ENCODE measurements around the gene SLC6A15.

Gene SLC6A15

DNA sequence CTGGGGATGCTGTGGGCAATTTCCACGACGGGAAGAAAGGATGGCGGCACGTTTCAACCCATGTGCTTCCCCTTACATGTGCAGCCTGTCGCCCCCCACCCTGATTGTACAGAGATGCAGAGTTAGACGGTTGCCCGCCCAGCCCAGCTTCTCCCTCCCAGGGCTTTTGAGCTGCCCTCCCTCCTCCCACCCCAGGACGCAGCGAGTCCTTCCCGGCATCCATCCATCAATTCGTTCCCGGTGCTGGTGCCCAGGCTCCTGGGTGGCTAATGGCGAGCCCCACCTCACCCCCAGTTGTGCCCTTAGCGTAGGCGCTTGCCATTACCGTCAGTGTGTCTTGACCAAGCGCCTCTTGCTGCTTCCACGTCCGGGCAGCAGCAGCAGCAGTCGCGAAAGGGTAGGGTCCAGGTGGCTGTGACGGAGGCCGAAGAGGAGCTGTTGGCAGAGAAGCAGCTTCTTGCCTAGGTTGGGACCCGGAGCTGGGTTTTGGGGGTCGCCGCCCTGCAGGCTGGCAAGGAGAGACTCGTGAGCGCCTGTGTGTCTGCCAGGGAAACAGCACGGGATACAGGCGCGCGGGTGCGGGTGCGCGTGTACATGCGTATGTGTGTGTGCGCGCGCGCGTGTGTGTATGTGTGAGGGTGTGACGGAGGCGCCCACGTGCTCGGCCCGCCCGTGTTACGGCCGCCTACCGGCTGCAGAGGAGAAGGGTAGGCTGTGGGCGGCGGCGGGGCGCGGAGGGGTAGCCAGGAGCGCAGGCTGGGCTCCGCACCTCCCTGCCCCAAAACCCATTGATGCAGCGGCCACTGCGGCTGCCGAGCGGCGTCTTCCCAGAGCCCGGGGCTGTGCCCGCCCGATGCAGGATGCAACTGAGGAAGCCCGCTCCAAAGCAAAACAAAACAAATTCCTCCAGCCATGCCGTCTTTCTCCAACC, at the start of gene SLC6A15:
TSS of gene SLC6A15 (minus strand) at position 602 of the 931 bp plus-strand sequence. CDS start 20,679 bp downstream, outside the sequence.
- TF ChIP-seq, protein P1, sequence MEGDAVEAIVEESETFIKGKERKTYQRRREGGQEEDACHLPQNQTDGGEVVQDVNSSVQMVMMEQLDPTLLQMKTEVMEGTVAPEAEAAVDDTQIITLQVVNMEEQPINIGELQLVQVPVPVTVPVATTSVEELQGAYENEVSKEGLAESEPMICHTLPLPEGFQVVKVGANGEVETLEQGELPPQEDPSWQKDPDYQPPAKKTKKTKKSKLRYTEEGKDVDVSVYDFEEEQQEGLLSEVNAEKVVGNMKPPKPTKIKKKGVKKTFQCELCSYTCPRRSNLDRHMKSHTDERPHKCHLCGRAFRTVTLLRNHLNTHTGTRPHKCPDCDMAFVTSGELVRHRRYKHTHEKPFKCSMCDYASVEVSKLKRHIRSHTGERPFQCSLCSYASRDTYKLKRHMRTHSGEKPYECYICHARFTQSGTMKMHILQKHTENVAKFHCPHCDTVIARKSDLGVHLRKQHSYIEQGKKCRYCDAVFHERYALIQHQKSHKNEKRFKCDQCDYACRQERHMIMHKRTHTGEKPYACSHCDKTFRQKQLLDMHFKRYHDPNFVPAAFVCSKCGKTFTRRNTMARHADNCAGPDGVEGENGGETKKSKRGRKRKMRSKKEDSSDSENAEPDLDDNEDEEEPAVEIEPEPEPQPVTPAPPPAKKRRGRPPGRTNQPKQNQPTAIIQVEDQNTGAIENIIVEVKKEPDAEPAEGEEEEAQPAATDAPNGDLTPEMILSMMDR (IDR thresholded peaks at IDR 0.05; ENCODE audit: extremely low read depth, missing control alignments) = no peak
- peak; percentile 15 for DNase-seq (ENCODE audit: low spot score)

DNA sequence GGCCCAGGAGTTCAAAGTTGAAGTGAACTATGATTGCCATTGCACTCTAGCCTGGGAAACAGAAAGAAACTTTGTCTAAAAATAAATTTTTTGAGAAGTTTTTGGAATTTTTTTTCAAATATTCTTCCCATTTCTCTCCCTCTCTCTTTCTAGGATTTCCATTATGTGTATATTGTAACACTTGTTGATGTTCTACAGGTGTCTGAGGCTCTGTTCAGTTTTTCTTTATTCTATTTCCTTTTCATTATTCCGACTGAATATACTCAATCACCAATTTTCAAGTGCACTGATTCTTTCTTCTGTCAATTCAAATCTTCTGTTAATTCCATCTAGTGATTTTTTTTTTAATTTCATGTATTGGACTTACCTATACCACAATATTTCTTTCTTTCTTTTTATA, 48.3 kb upstream of the SLC6A15 start:
- TF ChIP-seq, protein P1 (IDR thresholded peaks at IDR 0.05; ENCODE audit: extremely low read depth, missing control alignments) = no peak
- no peak for DNase-seq (ENCODE audit: low spot score)

DNA sequence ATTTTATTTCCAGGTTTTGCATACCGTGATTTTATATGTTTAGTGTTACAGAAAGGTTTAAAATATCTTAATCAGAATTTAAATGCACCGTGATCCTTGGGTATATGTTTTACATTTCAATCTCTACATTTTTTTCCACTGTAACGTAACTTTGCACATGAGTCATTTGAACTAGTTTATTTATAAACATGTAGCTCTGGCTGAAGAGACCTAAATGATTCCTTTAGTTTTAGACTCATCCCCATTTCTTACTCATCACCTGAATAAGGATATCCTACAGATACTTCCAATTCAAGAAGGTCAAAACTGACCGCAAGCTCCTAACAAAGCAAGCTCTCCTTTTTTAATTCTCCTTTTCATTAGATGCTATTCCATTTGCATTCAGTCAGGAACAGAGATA, 42.7 kb upstream of the SLC6A15 start:
- DNase-seq (ENCODE audit: low spot score) = no peak
- TF ChIP-seq, protein P1 (IDR thresholded peaks at IDR 0.05; ENCODE audit: extremely low read depth, missing control alignments) = no peak

DNA sequence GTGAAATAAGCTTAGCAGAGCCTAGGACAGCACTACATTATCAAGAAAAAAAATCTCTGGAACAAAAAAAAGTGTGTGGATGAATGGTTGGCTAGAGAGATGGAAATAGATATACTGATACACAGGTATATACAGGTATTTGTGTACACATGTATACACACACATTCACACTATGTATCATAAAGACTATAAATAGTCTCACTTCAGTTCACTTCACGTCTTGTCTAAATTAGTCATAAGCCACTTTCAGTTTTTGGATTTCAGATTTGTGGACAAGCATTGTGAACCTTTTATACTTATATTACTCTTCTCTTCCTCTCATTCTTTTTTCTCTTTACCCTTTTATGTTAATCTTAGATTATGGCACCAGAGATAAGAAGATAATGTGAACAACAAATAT, 41.8 kb upstream of the SLC6A15 start:
- TF ChIP-seq, protein P1 (IDR thresholded peaks at IDR 0.05; ENCODE audit: extremely low read depth, missing control alignments) = no peak
- DNase-seq (ENCODE audit: low spot score) = no peak

DNA sequence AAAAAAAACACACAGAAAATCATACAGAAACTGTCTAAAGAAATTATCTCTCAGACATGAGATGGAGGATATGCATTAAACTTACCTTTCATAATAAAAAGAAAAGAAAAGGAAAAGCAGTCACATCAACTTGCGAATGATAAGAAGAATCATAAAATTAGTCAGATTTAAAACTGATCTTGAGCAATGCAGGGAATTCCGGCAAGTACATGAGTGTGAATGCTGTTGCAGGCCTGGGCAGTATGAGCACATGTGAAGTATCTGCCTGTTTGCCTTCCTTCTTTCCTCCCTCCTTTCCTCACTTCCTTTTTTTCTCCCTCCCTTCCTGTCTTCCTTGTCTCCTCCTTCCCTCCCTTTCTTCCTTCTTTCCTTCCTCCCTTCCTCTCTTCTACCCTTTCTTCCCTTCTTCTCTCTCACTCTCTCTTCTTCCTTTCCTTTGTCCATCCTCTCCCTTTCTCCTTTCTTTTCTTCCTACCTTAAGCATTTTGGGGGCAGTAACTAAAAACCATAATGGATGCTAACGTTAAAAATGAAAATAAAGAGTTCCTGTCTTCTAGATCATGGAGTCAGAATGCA, 38.5 kb upstream of the SLC6A15 start:
- TF ChIP-seq, protein P1 (IDR thresholded peaks at IDR 0.05; ENCODE audit: extremely low read depth, missing control alignments) = no peak

DNA sequence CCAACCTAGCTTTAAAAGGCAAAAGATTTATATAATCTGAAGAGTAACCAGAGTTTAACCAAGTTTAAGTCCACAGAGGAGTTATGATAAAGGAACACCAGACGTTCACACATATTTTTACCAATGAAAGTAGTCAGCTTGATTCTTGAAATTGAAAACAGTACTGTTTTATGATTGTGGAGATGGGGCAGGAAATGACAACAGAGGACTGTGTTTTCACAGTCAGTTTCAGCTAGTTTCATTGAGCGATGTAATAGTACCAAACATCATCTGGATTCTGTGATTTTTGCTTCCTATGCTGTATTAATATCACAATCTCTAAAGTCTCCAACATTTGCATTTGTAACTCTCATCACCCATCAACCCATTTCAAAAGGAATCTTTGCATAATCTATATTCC, 34.2 kb upstream of the SLC6A15 start:
- TF ChIP-seq, protein P1 (IDR thresholded peaks at IDR 0.05; ENCODE audit: extremely low read depth, missing control alignments) = no peak
- no peak for DNase-seq (ENCODE audit: low spot score)

More for the DNA sequence above, 38.5 kb upstream of the SLC6A15 start:
- no peak for DNase-seq (ENCODE audit: low spot score)

DNA sequence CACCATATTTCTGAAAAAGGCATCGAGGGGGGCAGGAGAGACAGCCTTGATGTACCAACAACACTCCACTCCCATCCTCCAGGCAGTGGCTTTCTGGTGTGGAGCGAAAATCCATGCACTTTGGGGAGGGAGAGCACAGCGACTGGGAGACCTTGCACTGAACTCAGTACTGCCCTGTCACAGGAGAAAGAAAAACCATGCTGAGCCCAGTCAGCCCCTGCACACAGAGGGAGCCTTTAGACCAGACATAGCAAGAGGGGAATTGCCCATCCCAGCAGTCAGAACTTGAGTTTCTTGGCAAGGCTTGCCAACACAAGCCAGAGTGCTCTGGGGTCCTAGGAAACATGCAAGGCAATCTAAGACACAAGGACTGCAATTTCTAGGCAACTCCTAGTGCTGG, 24.8 kb upstream of the SLC6A15 start:
- no peak for DNase-seq (ENCODE audit: low spot score)
- TF ChIP-seq, protein P1 (IDR thresholded peaks at IDR 0.05; ENCODE audit: extremely low read depth, missing control alignments) = no peak
